SK-N-SH (cell line): Measurements from ENCODE around the gene IP6K1.

ENCODE experiments used
- CHD2 ChIP-seq: fragments of 150-350 bp; IDR thresholded peaks from 2 replicates; pipeline ENCODE4 v1.6.1; 2018; ENCODE audit warnings: low read length; ENCODE audit not compliant: partially characterized antibody
- CTCF ChIP-seq: fragments of 200-600 bp; sonication (generic); IDR thresholded peaks from 2 replicates; pipeline ENCODE4 v1.6.1; 2017; ENCODE audit warnings: antibody characterized with exemption, mild to moderate bottlenecking, moderate library complexity
- EP300 ChIP-seq, 2 experiments: IDR thresholded peaks; 2 replicates each; pipeline versions ENCODE4 v1.4.0 to v1.6.1; 2012; ENCODE audit warnings: borderline replicate concordance in 1 of 2, low read depth in 1 of 2, low read length in 1 of 2
- EZH2phosphoT487 ChIP-seq: fragments of 200-600 bp; sonication (generic); IDR thresholded peaks from 2 replicates; pipeline ENCODE4 v1.6.1; 2017; ENCODE audit warnings: low read depth, mixed run types, mild to moderate bottlenecking, antibody characterized with exemption, moderate library complexity, borderline replicate concordance
- FOXJ3 ChIP-seq: sonication (generic); formaldehyde crosslinking; IDR thresholded peaks from 2 replicates; pipeline ENCODE4 v1.5.1; 2020; ENCODE audit warnings: mild to moderate bottlenecking, missing genetic modification reagents
- NRF1 ChIP-seq: IDR thresholded peaks from 2 replicates; pipeline ENCODE4 v1.6.1; 2012; ENCODE audit warnings: low read depth, mild to moderate bottlenecking, low read length
- POLR2AphosphoS5 ChIP-seq: IDR thresholded peaks from 2 replicates; pipeline ENCODE4 v1.6.1; 2012; ENCODE audit warnings: low read depth, low read length
- SIN3A ChIP-seq: IDR thresholded peaks from 2 replicates; pipeline ENCODE4 v1.6.1; 2012; ENCODE audit warnings: low read depth, mild to moderate bottlenecking, low read length, moderate library complexity, borderline replicate concordance
- SMC3 ChIP-seq: IDR thresholded peaks from 2 replicates; pipeline ENCODE4 v1.6.1; 2012; ENCODE audit warnings: low read depth, low read length, improper control_type of control experiment
- TF ChIP-seq, protein P1 (sequence below): IDR thresholded peaks from 2 replicates; pipeline ENCODE4 v1.4.0; 2012; ENCODE audit warnings: low read depth

DNA sequence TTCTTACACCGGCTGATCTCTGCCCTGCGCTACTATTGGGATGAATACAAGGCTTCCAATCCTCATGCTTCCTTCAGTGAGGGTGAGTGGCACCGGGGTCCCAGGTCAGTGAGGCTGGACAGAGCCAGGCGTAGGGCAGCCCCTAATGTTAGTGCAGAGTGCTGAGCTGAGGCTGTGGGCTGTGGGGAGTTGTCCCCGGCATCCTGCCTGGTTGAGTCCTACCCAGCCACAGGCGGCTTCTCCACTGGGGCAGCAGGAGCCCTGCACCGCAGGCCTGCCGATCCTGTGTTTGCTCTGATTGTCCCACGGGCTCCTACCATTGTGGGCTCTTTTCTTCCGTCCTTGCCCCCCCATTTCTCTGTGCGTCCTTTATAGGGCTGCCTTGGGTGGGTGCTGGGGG lies 83.7 kb downstream of the IP6K1 start:
- TF ChIP-seq EZH2phosphoT487 (no peak), CTCF (no peak), CHD2 (no peak), EP300 (IDR thresholded peaks at IDR 0.05; ENCODE audit: borderline replicate concordance in 1 of 2, low read depth in 1 of 2, low read length in 1 of 2) (no peak), SIN3A (no peak), POLR2AphosphoS5 (no peak), FOXJ3 (CRISPR knock-in tag) (no peak), SMC3 (no peak), NRF1 (no peak)
- TF ChIP-seq, protein P1, sequence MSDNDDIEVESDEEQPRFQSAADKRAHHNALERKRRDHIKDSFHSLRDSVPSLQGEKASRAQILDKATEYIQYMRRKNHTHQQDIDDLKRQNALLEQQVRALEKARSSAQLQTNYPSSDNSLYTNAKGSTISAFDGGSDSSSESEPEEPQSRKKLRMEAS, result no peak
